DND-41 (cell line): ENCODE results near the gene PDE4D.

Source experiments
- ATAC-seq: fragments of 200-7000 bp; cut with Tn5 transposase; 3 replicates; pipeline ENCODE4 v1.9.1; 2021; ENCODE audit warnings: low read depth; ENCODE audit not compliant: insufficient read depth
- DNase-seq: peaks from one replicate; pipeline ENCODE4 v3.0.0-alpha.2; 2020
- H2AFZ ChIP-seq: 2 replicates; pipeline ENCODE4 v1.6.0; 2012; ENCODE audit warnings: low read depth, low read length
- H3K27ac ChIP-seq: 2 replicates; pipeline ENCODE4 v1.5.1; 2012; ENCODE audit warnings: low read length, inconsistent platforms
- H3K27me3 ChIP-seq: fragments of 200-600 bp; sonication (generic); 2 replicates; pipeline ENCODE4 v1.6.0; 2012; ENCODE audit warnings: low read length, mild to moderate bottlenecking, inconsistent platforms; ENCODE audit not compliant: insufficient read depth, poor library complexity
- H3K36me3 ChIP-seq: 2 replicates; pipeline ENCODE4 v1.5.1; 2012; ENCODE audit warnings: low read length, inconsistent platforms; ENCODE audit not compliant: insufficient read depth
- H3K4me1 ChIP-seq: 2 replicates; pipeline ENCODE4 v1.5.1; 2012; ENCODE audit warnings: mild to moderate bottlenecking, low read length; ENCODE audit not compliant: insufficient read depth
- H3K4me2 ChIP-seq: 2 replicates; pipeline ENCODE4 v1.6.0; 2012; ENCODE audit warnings: mild to moderate bottlenecking, moderate library complexity, low read length, inconsistent platforms; ENCODE audit not compliant: insufficient read depth
- H3K4me3 ChIP-seq, 2 experiments: fragments of 200-600 bp in 1 of 2; shearing (Covaris generic) in 1 of 2; 2 replicates each; pipeline ENCODE4 v1.5.1; 2012 to 2016; ENCODE audit warnings: inconsistent platforms in 2 of 2, low read length in 2 of 2, mild to moderate bottlenecking in 2 of 2, low read depth in 1 of 2, moderate library complexity in 1 of 2
- H3K79me2 ChIP-seq: 2 replicates; pipeline ENCODE4 v1.6.0; 2012; ENCODE audit warnings: low read length, inconsistent platforms; ENCODE audit not compliant: insufficient read depth
- H3K9ac ChIP-seq: 2 replicates; pipeline ENCODE4 v1.6.0; 2012; ENCODE audit warnings: low read depth, mild to moderate bottlenecking, inconsistent platforms, low read length, moderate library complexity
- H3K9me3 ChIP-seq: 2 replicates; pipeline ENCODE4 v1.5.1; 2012; ENCODE audit warnings: low read length, moderate library complexity, mild to moderate bottlenecking, inconsistent platforms; ENCODE audit not compliant: insufficient read depth, severe bottlenecking
- H4K20me1 ChIP-seq: 2 replicates; pipeline ENCODE4 v1.6.0; 2012; ENCODE audit warnings: low read length; ENCODE audit not compliant: insufficient read depth
- CTCF ChIP-seq: IDR thresholded peaks from 2 replicates; pipeline ENCODE4 v1.5.1; 2012; ENCODE audit warnings: borderline replicate concordance, low read length, moderate library complexity, mild to moderate bottlenecking; ENCODE audit not compliant: poor library complexity, severe bottlenecking; ENCODE audit errors: extremely low read depth
- EZH2 ChIP-seq: IDR thresholded peaks from 3 replicates; pipeline ENCODE4 v1.6.1; 2012; ENCODE audit warnings: borderline replicate concordance, low read depth, mild to moderate bottlenecking, moderate library complexity, low read length, inconsistent platforms; ENCODE audit not compliant: severe bottlenecking

The PDE4D gene

DNA sequence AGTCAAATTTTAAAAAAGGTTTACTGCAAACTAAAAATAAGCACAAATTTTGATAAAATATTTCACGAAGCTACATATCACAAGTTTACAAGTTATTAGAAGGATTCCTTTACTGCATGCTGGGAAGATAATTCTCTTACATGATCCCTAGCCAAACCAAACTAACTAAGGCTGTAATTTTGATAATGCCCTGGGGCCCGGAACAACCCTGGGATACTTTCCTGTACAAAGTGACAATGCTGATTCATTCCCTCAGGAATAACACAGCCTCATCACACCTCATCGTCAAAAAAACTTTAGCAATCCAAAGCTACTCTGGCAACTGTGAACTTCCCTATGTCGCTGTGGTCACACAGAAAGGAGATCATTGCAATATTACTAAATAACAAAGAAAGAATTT is 907.8 kb downstream of the PDE4D start:
- no peaks in the 10 kb centered on the region for H3K4me1 ChIP-seq
- no peaks in the 10 kb centered on the region for H3K9me3 ChIP-seq
- no peaks in the 10 kb centered on the region for H4K20me1 ChIP-seq
- no peaks in the 10 kb centered on the region for H3K79me2 ChIP-seq
- TF ChIP-seq EZH2 (no peak), CTCF (no peak)
- H3K36me3 ChIP-seq: no peaks in the 10 kb centered on the region
- no peaks in the 10 kb centered on the region for H3K27me3 ChIP-seq
- no peak overlapping the region for H3K4me3 ChIP-seq
- no peak overlapping the region for H2AFZ ChIP-seq
- no peak overlapping the region for H3K27ac ChIP-seq
- no peak overlapping the region for H3K9ac ChIP-seq
- no peak overlapping the region for H3K4me2 ChIP-seq
- no peak for DNase-seq
- ATAC-seq: no peak

DNA sequence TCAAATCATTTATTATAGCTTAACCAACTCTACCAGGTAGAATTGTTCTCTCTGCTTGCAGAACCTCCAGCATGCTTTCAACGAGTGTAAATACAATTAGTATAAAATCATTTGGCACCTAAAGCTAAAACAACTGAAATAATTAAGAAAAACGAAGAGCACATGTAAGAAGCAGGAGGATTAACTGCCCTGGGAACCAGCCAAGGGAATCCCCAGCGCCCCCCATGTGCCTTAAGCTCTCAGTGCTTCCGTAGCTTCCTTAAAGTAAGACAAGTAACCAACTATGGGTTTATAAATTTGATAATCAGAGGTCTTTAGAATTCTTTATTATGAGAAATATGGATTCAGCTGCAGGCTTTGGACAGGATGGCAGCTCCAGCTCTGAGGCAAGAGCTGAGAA is 908.2 kb downstream of the PDE4D start:
- Histone ChIP-seq H3K27ac (no peak overlapping the region), H3K27me3 (no peaks in the 10 kb centered on the region), H3K9me3 (no peaks in the 10 kb centered on the region), H3K4me2 (no peak overlapping the region), H4K20me1 (no peaks in the 10 kb centered on the region), H3K79me2 (no peaks in the 10 kb centered on the region), H3K4me1 (no peaks in the 10 kb centered on the region), H2AFZ (no peak overlapping the region), H3K4me3 (no peak overlapping the region), H3K36me3 (no peaks in the 10 kb centered on the region), H3K9ac (no peak overlapping the region)
- ATAC-seq (no peak), DNase-seq (no peak)
- TF ChIP-seq CTCF (no peak), EZH2 (no peak)

- no peaks in the 10 kb centered on the region for H3K36me3 ChIP-seq
- no peaks in the 10 kb centered on the region for H3K27me3 ChIP-seq
- no peak overlapping the region for H3K9ac ChIP-seq
- ATAC-seq: no peak
- H4K20me1 ChIP-seq: no peaks in the 10 kb centered on the region
- H3K4me1 ChIP-seq: no peaks in the 10 kb centered on the region
- TF ChIP-seq EZH2 (no peak), CTCF (no peak)
- no peak overlapping the region for H3K4me3 ChIP-seq
- H3K27ac ChIP-seq: no peak overlapping the region
- no peaks in the 10 kb centered on the region for H3K9me3 ChIP-seq
- no peaks in the 10 kb centered on the region for H3K79me2 ChIP-seq
- no peak overlapping the region for H3K4me2 ChIP-seq
- DNase-seq: no peak
- H2AFZ ChIP-seq: no peak overlapping the region
Observed at GRCh38 chr5:58983526-58984452, 909.7 kb downstream of the PDE4D start.
